ENCODE data around the gene PRKAR2A.

DNA sequence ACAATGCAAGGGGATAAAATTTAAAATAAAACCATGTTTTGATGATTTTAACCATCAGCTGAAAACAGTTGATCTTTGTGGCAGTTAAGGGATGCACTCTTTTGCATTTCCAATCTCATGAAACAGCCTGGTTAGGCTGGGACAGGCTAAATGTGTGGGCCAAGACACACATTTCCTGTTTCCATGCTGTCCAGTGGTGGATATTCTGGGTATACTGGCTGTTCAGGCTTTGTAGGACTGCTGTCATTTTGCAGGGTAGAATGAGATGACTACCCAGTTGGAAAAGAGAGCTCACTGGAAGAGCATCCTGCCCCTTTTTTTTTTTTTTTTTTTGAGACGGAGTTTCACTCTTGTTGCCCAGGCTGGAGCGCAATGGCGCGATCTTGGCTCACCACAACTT, 88.6 kb downstream of the PRKAR2A start:
- TF ChIP-seq, protein P1, sequence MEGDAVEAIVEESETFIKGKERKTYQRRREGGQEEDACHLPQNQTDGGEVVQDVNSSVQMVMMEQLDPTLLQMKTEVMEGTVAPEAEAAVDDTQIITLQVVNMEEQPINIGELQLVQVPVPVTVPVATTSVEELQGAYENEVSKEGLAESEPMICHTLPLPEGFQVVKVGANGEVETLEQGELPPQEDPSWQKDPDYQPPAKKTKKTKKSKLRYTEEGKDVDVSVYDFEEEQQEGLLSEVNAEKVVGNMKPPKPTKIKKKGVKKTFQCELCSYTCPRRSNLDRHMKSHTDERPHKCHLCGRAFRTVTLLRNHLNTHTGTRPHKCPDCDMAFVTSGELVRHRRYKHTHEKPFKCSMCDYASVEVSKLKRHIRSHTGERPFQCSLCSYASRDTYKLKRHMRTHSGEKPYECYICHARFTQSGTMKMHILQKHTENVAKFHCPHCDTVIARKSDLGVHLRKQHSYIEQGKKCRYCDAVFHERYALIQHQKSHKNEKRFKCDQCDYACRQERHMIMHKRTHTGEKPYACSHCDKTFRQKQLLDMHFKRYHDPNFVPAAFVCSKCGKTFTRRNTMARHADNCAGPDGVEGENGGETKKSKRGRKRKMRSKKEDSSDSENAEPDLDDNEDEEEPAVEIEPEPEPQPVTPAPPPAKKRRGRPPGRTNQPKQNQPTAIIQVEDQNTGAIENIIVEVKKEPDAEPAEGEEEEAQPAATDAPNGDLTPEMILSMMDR (IDR thresholded peaks at IDR 0.05), result no peak
- no peak for TF ChIP-seq POLR2A (IDR thresholded peaks at IDR 0.05)
